Spinal cord (tissue), 10 donors: ENCODE measurements around the gene TMEM54. TPM values are rescaled to one million over a fixed set of nuclear protein-coding genes. Genes with fewer than 3 reads are reported as not detected.

Source experiments
- DNase-seq, 6 donors: peaks; one replicate each; pipeline versions ENCODE4 v3.0.0 to v3.0.0-alpha.2; 2013 to 2015; ENCODE audit warnings: low spot score in 6 of 6, low read depth in 4 of 6
- H3K27ac ChIP-seq: one replicate; pipeline ENCODE4 v1.5.1; 2013; ENCODE audit warnings: low read depth, low read length, control low read depth
- H3K27me3 ChIP-seq: one replicate; pipeline ENCODE4 v1.6.1; 2013; ENCODE audit warnings: low read length; ENCODE audit not compliant: control insufficient read depth, insufficient read depth
- H3K36me3 ChIP-seq: one replicate; pipeline ENCODE4 v1.6.1; 2013; ENCODE audit warnings: low read length; ENCODE audit not compliant: control insufficient read depth, insufficient read depth
- H3K4me1 ChIP-seq: one replicate; pipeline ENCODE4 v1.6.1; 2013; ENCODE audit warnings: low read length; ENCODE audit not compliant: control insufficient read depth, insufficient read depth
- H3K4me3 ChIP-seq: one replicate; pipeline ENCODE4 v1.5.1; 2013; ENCODE audit warnings: low read depth, low read length, control low read depth
- H3K9me3 ChIP-seq: one replicate; pipeline ENCODE4 v1.6.1; 2013; ENCODE audit warnings: low read length; ENCODE audit not compliant: control insufficient read depth, insufficient read depth
- WGBS: methylation state at CpG from one replicate; pipeline ENCODE4 v1.1.5; 2013; ENCODE audit warnings: missing lambda C conversion rate; ENCODE audit not compliant: insufficient coverage; 5-methylcytosine and 5-hydroxymethylcytosine counted together
- polyA plus RNA-seq, 2 donors: library from polyadenylated mRNA; unstranded; fragments of 120-200 nt; gene quantifications; one replicate each; pipeline ENCODE4 v1.2.1, GENCODE V29; 2013; ENCODE audit not compliant: insufficient read length in 2 of 2
- total RNA-seq, 2 donors: library from RNA; depleted of rRNA in 1 of 2; stranded (reverse); fragments of 120-200 nt in 1 of 2; fragments of >200 nt in 1 of 2; gene quantifications; one replicate each; pipeline versions ENCODE4 v1.2.3 to v1.2.4, GENCODE V29; 2013 to 2014
- donor health status: healthy.

Gene TMEM54
- total and polyA plus RNA-seq, 4 donors = 7.1 to 34.0 (median 21.7) TPM

DNA sequence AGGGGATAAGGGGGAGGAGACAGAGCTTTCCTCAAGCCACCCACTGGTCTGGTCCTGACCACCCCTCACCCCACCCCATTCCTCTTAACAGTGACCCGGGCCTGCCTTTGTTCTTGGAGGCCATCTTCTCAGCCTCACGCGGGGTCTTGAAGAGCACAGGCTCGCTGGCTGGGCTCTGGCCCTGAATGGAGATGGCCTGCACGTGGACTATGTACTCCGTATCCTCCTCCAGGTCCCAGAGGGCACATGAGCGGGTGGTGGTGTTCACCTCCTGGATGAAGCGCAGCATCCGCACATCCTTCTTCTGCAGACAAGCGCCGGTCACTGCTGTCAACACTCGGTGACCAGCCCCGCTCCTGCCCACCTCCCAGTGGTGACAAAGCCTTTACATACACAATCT lies 33.1 kb downstream of the TMEM54 start:
- Histone ChIP-seq H3K27me3 (no peaks in the 10 kb centered on the region), H3K27ac (no peak overlapping the region), H3K4me3 (no peak overlapping the region), H3K36me3 (peaks cover 39% of the 10 kb centered on the region), H3K9me3 (no peaks in the 10 kb centered on the region), H3K4me1 (peaks cover 47% of the 10 kb centered on the region)
- no peak for DNase-seq
- WGBS = 88% methylated on average over 9 of the region's 13 CpGs

- no peak for DNase-seq
- H3K4me1 ChIP-seq = peaks cover 43% of the 10 kb centered on the region
- no CpG with 5 or more reads among the region's 7 CpGs for WGBS
- H3K36me3 ChIP-seq = peaks cover 41% of the 10 kb centered on the region
- H3K27ac ChIP-seq = no peak overlapping the region
- H3K9me3 ChIP-seq = no peaks in the 10 kb centered on the region
- no peak overlapping the region for H3K4me3 ChIP-seq
- H3K27me3 ChIP-seq = no peaks in the 10 kb centered on the region
Observed at GRCh38 chr1:32867671-32868070, 33.5 kb downstream of the TMEM54 start.

DNA sequence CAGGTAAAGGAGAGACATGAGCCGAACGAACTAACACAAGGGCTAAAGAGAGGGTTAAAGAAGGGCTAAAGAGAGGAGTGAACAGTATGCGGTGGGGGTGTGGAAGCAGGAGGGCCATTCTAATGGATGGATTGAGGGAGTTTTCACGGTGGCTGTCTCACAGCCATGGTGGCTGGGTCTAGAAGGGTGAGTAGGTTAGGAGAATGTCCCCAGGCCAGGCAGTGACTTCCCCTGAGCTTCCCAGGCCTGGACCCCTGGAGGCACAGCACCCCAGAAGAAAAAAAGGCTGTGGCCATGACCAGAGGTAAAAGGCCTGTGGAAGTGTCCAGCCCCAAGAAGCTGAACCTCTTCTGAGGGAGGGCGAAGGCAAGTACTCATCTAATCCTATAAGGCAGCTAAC lies 34.0 kb downstream of the TMEM54 start:
- DNase-seq = no peak
- Histone ChIP-seq H3K4me1 (peaks cover 38% of the 10 kb centered on the region), H3K36me3 (peaks cover 45% of the 10 kb centered on the region), H3K9me3 (no peaks in the 10 kb centered on the region), H3K4me3 (no peak overlapping the region), H3K27me3 (no peaks in the 10 kb centered on the region), H3K27ac (no peak overlapping the region)
- 92% methylated on average over 5 of the region's 5 CpGs for WGBS

- 67% methylated on average over 1 of the region's 3 CpGs for WGBS
- Histone ChIP-seq H3K27ac (no peak overlapping the region), H3K4me3 (no peak overlapping the region), H3K9me3 (no peaks in the 10 kb centered on the region), H3K27me3 (no peaks in the 10 kb centered on the region), H3K4me1 (peaks cover 28% of the 10 kb centered on the region), H3K36me3 (peaks cover 45% of the 10 kb centered on the region)
- peak in 1 of 6 donors; percentile 1 for DNase-seq
Observed at GRCh38 chr1:32865639-32866405, 35.4 kb downstream of the TMEM54 start.

DNA sequence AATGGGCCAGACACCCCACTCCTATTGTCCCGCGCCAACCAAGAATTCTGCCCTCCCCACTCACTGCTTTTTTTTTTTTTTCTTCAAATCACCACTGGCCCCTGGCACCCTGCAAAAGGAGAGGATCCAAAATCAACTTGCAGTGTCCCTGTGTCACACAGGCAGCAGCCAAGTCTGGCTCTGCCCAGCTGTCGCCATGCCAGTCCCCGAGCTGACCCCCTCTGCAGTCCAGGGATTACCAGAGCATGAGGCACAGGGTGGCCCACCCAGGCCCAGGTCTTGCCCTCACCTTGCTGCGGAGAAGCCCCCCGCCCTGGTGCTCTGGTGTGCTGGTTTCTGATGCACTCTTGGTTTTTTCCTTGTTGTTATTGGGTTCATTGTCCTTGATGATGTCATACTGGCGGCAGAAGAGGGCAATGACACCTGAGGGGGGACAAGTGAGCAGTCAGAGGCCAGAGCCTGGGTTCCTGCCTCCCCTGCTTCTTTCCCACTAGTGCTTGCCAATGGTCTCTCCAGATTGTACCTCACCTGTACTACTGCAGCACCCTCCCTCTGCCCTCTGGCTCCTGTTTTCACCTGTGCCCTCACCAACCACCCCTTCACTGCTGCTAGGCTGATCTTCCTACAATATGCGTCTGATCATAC lies 36.7 kb downstream of the TMEM54 start:
- Histone ChIP-seq H3K4me1 (peaks cover 19% of the 10 kb centered on the region), H3K27ac (no peak overlapping the region), H3K9me3 (no peaks in the 10 kb centered on the region), H3K4me3 (no peak overlapping the region), H3K36me3 (peaks cover 43% of the 10 kb centered on the region), H3K27me3 (no peaks in the 10 kb centered on the region)
- WGBS = 94% methylated on average over 6 of the region's 8 CpGs
- DNase-seq = no peak

GRCh38 chr1:32863881-32864245 lies 37.3 kb downstream of the TMEM54 start:
- DNase-seq = no peak
- H3K27me3 ChIP-seq = no peaks in the 10 kb centered on the region
- H3K4me3 ChIP-seq = no peak overlapping the region
- 100% methylated on average over 1 of the region's 1 CpG for WGBS
- H3K36me3 ChIP-seq = peaks cover 40% of the 10 kb centered on the region
- peaks cover 13% of the 10 kb centered on the region for H3K4me1 ChIP-seq
- H3K27ac ChIP-seq = no peak overlapping the region
- H3K9me3 ChIP-seq = no peaks in the 10 kb centered on the region

DNA sequence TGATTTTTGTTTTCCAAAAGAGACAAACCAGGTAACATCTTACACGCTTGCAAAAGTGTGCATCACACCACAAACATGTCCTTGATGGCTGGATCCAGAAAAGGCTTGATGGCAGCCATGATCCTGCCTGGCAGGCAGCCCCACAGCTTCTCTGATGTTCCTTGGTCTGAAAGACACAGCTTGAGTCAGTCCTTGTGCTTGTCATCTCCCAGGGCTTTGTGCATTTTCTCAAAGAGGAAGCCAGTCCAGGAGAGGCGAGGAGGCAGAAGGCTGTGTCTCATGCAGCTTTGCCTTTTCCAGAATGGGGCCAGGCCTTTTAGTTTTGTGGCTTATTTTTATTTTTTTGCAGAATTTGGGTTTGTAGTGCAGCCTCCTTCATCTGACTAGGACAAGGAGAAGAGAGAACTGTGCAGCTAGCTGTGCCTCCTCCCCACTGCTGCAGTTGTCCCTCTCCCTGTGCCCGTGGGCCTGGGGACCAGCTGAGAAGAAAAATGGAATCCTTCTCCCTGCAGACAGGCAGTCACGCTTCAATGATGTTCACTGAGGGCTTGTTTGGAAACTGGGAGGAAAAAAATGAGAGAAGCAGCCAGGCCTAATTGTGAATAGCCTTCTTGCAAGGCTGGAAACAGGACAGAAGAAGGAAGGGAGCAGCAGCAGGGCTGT lies 37.8 kb downstream of the TMEM54 start:
- peak in 1 of 6 donors; percentile 2 for DNase-seq
- Histone ChIP-seq H3K36me3 (peaks cover 37% of the 10 kb centered on the region), H3K9me3 (no peaks in the 10 kb centered on the region), H3K4me3 (no peak overlapping the region), H3K4me1 (peaks cover 12% of the 10 kb centered on the region), H3K27me3 (no peaks in the 10 kb centered on the region), H3K27ac (no peak overlapping the region)
- 49% methylated on average over 4 of the region's 4 CpGs for WGBS

- peaks cover 28% of the 10 kb centered on the region for H3K36me3 ChIP-seq
- no peak overlapping the region for H3K4me3 ChIP-seq
- no peaks in the 10 kb centered on the region for H3K27me3 ChIP-seq
- no peaks in the 10 kb centered on the region for H3K9me3 ChIP-seq
- peaks cover 12% of the 10 kb centered on the region for H3K4me1 ChIP-seq
- DNase-seq = peak in 1 of 6 donors; percentile 92
- H3K27ac ChIP-seq = no peak overlapping the region
- 100% methylated on average over 2 of the region's 3 CpGs for WGBS
Observed at GRCh38 chr1:32861904-32862695, 39.1 kb downstream of the TMEM54 start.

GRCh38 chr1:32860566-32860965 lies 40.6 kb downstream of the TMEM54 start:
- no peak overlapping the region for H3K4me3 ChIP-seq
- peaks cover 24% of the 10 kb centered on the region for H3K36me3 ChIP-seq
- no peak overlapping the region for H3K27ac ChIP-seq
- H3K27me3 ChIP-seq = no peaks in the 10 kb centered on the region
- peaks cover 12% of the 10 kb centered on the region for H3K4me1 ChIP-seq
- no peaks in the 10 kb centered on the region for H3K9me3 ChIP-seq
- no peak for DNase-seq
